ENCODE results near the gene MRPS25. TPM values are rescaled to one million over a fixed set of nuclear protein-coding genes. Genes with fewer than 3 reads are reported as not detected.

The MRPS25 gene
- total RNA-seq, 4 donors from 2014 or later = 47.5 to 209 (median 117) TPM

DNA sequence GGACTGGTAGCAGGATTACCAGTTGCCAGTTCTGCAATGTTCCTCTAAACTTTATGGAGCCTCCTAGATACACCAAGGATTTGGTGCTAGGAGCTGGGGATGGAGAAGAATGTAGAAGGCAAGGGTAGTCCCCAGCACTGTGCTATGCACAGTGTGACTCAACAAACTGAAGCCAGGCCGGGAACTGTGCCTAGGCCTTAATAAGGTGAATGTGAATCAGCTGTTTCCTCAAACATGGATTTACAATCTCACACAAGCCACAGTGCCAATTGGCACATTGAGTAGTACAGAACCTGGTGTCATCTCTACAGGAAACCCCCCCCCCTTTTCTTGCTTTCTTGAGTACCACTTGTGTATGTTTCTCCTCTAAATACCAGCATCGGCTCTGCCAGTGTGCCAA lies 32.5 kb downstream of the MRPS25 start:
- Histone ChIP-seq H3K27me3 (no peaks in the 10 kb centered on the region), H3K4me3 (no peak overlapping the region), H3K36me3 (peaks cover 0 to 64% (median 31%) of the 10 kb centered on the region in 4 donors), H3K27ac (no peak overlapping the region), H3K4me1 (no peaks in the 10 kb centered on the region), H3K9me3 (no peaks in the 10 kb centered on the region)
- intact Hi-C loops (cut with DNase I; ENCODE audit: low total_unique reads) = no loop called here
- WGBS, 2 donors (ENCODE audit: low coverage in 1 of 2) = 92% methylated on average over 2 of the region's 2 CpGs; no CpG with 5 or more reads in 1 of the 2 donors
- TF ChIP-seq POLR2A (IDR thresholded peaks at IDR 0.05) (no peak), CTCF (IDR thresholded peaks at IDR 0.05) (no peak), EP300 (IDR thresholded peaks at IDR 0.05; ENCODE audit: low read depth) (no peak), POLR2AphosphoS5 (IDR thresholded peaks at IDR 0.05) (no peak)
- in situ Hi-C loops (cut with MboI; ENCODE audit: low pct_ligation_motif_present in 1 of 4, low pct_unique_long_range_greater_than_20kb in 1 of 4, low sequenced_read_pairs in 3 of 4) = loop anchor here in 1 of 4 donors (25.0 kb wide), 1 partner anchor 370 kb away; the partner anchor contains the start of gene CCDC174
- no peak for DNase-seq

DNA sequence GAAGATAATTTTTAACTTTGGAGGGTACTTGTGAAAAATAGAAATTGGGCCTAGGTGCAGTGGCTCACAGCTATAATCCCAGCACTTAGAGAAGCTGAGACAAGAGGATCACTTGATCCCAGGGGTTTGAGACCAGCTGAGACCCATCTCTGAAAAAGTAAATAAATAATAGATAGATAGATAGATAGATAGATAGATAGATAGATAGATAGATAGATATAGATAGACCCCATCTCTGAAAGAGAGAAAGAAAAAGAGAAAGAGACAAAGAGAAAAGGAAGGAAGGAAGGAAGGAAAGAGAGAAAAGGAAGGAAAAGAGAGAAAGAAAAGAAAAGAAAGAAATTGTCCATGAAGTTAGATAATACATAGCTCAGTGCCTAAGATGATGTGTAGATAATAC lies 35.5 kb downstream of the MRPS25 start:
- Histone ChIP-seq H3K4me3 (no peak overlapping the region), H3K27ac (no peak overlapping the region), H3K36me3 (peaks cover 0 to 68% (median 33%) of the 10 kb centered on the region in 4 donors), H3K27me3 (no peaks in the 10 kb centered on the region), H3K4me1 (no peaks in the 10 kb centered on the region), H3K9me3 (no peaks in the 10 kb centered on the region)
- intact Hi-C loops (cut with DNase I; ENCODE audit: low total_unique reads) = no loop called here
- in situ Hi-C loops (cut with MboI; ENCODE audit: low pct_ligation_motif_present in 1 of 4, low pct_unique_long_range_greater_than_20kb in 1 of 4, low sequenced_read_pairs in 3 of 4) = loop anchor here in 1 of 4 donors (25.0 kb wide), 1 partner anchor 367 kb away; the partner anchor contains the start of gene CCDC174
- TF ChIP-seq POLR2A (IDR thresholded peaks at IDR 0.05) = no peak
- no peak for TF ChIP-seq EP300 (IDR thresholded peaks at IDR 0.05; ENCODE audit: low read depth)
- no peak for DNase-seq

GRCh38 chr3:15023719-15024118 lies 41.4 kb downstream of the MRPS25 start:
- in situ Hi-C loops (cut with MboI; ENCODE audit: low pct_ligation_motif_present in 1 of 4, low pct_unique_long_range_greater_than_20kb in 1 of 4, low sequenced_read_pairs in 3 of 4) = no loop called here
- peaks cover 0 to 77% (median 27%) of the 10 kb centered on the region in 4 donors for H3K36me3 ChIP-seq

GRCh38 chr3:15023249-15023648 lies 41.9 kb downstream of the MRPS25 start:
- in situ Hi-C loops (cut with MboI; ENCODE audit: low pct_ligation_motif_present in 1 of 4, low pct_unique_long_range_greater_than_20kb in 1 of 4, low sequenced_read_pairs in 3 of 4) = no loop called here
- no peak for TF ChIP-seq CTCF (IDR thresholded peaks at IDR 0.05)
- TF ChIP-seq POLR2A (IDR thresholded peaks at IDR 0.05) = no peak
- no peak for TF ChIP-seq EP300 (IDR thresholded peaks at IDR 0.05; ENCODE audit: low read depth)
- no peak for TF ChIP-seq POLR2AphosphoS5 (IDR thresholded peaks at IDR 0.05)
- Histone ChIP-seq H3K27me3 (no peaks in the 10 kb centered on the region), H3K27ac (no peak overlapping the region), H3K9me3 (no peaks in the 10 kb centered on the region), H3K36me3 (peaks cover 0 to 72% (median 26%) of the 10 kb centered on the region in 4 donors), H3K4me1 (no peaks in the 10 kb centered on the region), H3K4me3 (no peak overlapping the region)
- WGBS, 2 donors (ENCODE audit: low coverage in 1 of 2) = 61 to 72% methylated on average over 2 to 5 of the region's 5 CpGs
- DNase-seq = no peak
- intact Hi-C loops (cut with DNase I; ENCODE audit: low total_unique reads) = no loop called here

More at GRCh38 chr3:15023719-15024118, 41.4 kb downstream of the MRPS25 start:
- Histone ChIP-seq H3K9me3 (no peaks in the 10 kb centered on the region), H3K4me1 (no peaks in the 10 kb centered on the region), H3K27me3 (no peaks in the 10 kb centered on the region), H3K4me3 (no peak overlapping the region), H3K27ac (no peak overlapping the region)
- TF ChIP-seq POLR2AphosphoS5 (IDR thresholded peaks at IDR 0.05) (no peak), EP300 (IDR thresholded peaks at IDR 0.05; ENCODE audit: low read depth) (no peak), POLR2A (IDR thresholded peaks at IDR 0.05) (no peak), CTCF (IDR thresholded peaks at IDR 0.05) (no peak)
- WGBS, 2 donors (ENCODE audit: low coverage in 1 of 2) = 90 to 91% methylated on average over 2 of the region's 2 CpGs
- intact Hi-C loops (cut with DNase I; ENCODE audit: low total_unique reads) = no loop called here
- no peak for DNase-seq

GRCh38 chr3:15017191-15017590 lies 47.9 kb downstream of the MRPS25 start:
- no peak for DNase-seq
- H3K27me3 ChIP-seq = no peaks in the 10 kb centered on the region
- intact Hi-C loops (cut with DNase I; ENCODE audit: low total_unique reads) (no loop called here), in situ Hi-C loops (cut with MboI; ENCODE audit: low pct_ligation_motif_present in 1 of 4, low pct_unique_long_range_greater_than_20kb in 1 of 4, low sequenced_read_pairs in 3 of 4) (no loop called here)
- no peak for TF ChIP-seq POLR2A (IDR thresholded peaks at IDR 0.05)
- TF ChIP-seq EP300 (IDR thresholded peaks at IDR 0.05; ENCODE audit: low read depth) = no peak
- no peak for TF ChIP-seq POLR2AphosphoS5 (IDR thresholded peaks at IDR 0.05)
- H3K4me3 ChIP-seq = no peak overlapping the region
- H3K4me1 ChIP-seq = no peaks in the 10 kb centered on the region
- H3K27ac ChIP-seq = no peak overlapping the region
- WGBS, 2 donors (ENCODE audit: low coverage in 1 of 2) = 77 to 82% methylated on average over 1 to 2 of the region's 2 CpGs
- peaks cover 0 to 65% (median 26%) of the 10 kb centered on the region in 4 donors for H3K36me3 ChIP-seq
- no peaks in the 10 kb centered on the region for H3K9me3 ChIP-seq
